ENCODE results near the gene LRP1B.

Gene LRP1B

DNA sequence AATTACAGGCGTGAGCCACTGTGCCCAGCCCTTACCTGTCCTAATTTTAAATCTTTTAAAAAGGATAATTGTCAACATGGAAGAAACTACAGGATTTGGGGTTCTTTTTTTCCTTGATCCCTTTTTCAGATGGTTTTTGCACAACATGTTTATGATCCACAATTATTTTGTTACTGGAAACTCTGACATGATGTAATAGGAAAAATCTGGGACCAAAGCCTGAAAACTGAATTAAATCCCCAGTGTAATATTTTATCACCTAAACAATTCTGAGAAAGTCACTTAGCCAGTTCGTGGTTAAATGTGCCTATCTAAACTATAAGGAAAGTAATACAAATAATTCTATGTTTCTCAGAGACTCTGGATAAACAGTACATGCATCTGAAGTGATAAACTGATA is 1649.7 kb downstream of the LRP1B start:
- H4K20me1 ChIP-seq (ENCODE audit: insufficient read depth, low read length, poor library complexity, severe bottlenecking), result no peaks in the 10 kb centered on the region
- no peaks in the 10 kb centered on the region for H3K36me3 ChIP-seq (ENCODE audit: insufficient read depth, low read length)
- no peaks in the 10 kb centered on the region for H3K9me2 ChIP-seq (replicated peaks; ENCODE audit: low read depth, low read length)
- H3K4me1 ChIP-seq (ENCODE audit: insufficient read depth, low read length, poor library complexity, severe bottlenecking), result no peaks in the 10 kb centered on the region
- no peak overlapping the region for H2AFZ ChIP-seq (ENCODE audit: low read length)
- H3K27me3 ChIP-seq (ENCODE audit: insufficient read depth, low read length, poor library complexity, severe bottlenecking), result no peaks in the 10 kb centered on the region
- H3K9me3 ChIP-seq (ENCODE audit: insufficient read depth, low read depth, low read length), result no peaks in the 10 kb centered on the region
- H3K9ac ChIP-seq (ENCODE audit: low read depth, low read length, poor library complexity, severe bottlenecking), result no peak overlapping the region
- TF ChIP-seq, protein P1, sequence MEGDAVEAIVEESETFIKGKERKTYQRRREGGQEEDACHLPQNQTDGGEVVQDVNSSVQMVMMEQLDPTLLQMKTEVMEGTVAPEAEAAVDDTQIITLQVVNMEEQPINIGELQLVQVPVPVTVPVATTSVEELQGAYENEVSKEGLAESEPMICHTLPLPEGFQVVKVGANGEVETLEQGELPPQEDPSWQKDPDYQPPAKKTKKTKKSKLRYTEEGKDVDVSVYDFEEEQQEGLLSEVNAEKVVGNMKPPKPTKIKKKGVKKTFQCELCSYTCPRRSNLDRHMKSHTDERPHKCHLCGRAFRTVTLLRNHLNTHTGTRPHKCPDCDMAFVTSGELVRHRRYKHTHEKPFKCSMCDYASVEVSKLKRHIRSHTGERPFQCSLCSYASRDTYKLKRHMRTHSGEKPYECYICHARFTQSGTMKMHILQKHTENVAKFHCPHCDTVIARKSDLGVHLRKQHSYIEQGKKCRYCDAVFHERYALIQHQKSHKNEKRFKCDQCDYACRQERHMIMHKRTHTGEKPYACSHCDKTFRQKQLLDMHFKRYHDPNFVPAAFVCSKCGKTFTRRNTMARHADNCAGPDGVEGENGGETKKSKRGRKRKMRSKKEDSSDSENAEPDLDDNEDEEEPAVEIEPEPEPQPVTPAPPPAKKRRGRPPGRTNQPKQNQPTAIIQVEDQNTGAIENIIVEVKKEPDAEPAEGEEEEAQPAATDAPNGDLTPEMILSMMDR (conservative IDR thresholded peaks at IDR 0.05; ENCODE audit: low read length), result no peak
- TF ChIP-seq EZH2phosphoT487 (IDR thresholded peaks at IDR 0.05; ENCODE audit: borderline replicate concordance), result no peak
- no peaks in the 10 kb centered on the region for H3F3A ChIP-seq (ENCODE audit: low read depth)
- H3K79me2 ChIP-seq (ENCODE audit: insufficient read depth, low read length), result no peaks in the 10 kb centered on the region
- no peak overlapping the region for H3K4me2 ChIP-seq (ENCODE audit: low read depth, low read length, poor library complexity, severe bottlenecking)
- H3K4me3 ChIP-seq (ENCODE audit: low read length, poor library complexity, severe bottlenecking), result no peak overlapping the region

DNA sequence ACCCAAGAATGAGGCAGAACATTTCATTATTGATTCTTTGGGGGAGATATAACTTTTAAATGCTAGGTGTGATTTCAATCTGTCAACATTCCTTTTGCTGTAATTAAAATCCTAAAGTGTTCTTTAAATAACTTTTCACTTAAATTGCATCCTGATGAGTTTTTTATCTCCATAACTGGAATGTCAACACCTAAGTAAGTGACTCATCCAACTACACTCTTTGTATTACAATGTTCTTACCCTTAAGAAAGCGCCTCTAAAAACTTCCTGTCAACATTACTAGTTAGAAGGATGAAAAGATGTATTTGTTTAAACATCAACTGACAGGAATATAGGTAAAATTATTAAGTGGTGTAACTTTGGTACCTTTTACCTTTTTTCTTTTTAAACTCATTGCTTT is 1657.0 kb downstream of the LRP1B start:
- Histone ChIP-seq H3F3A (ENCODE audit: low read depth) (no peaks in the 10 kb centered on the region), H2AFZ (ENCODE audit: low read length) (no peak overlapping the region), H3K9ac (ENCODE audit: low read depth, low read length, poor library complexity, severe bottlenecking) (no peak overlapping the region), H3K4me2 (ENCODE audit: low read depth, low read length, poor library complexity, severe bottlenecking) (no peak overlapping the region), H4K20me1 (ENCODE audit: insufficient read depth, low read length, poor library complexity, severe bottlenecking) (no peaks in the 10 kb centered on the region), H3K9me2 (replicated peaks; ENCODE audit: low read depth, low read length) (no peaks in the 10 kb centered on the region), H3K9me3 (ENCODE audit: insufficient read depth, low read depth, low read length) (no peaks in the 10 kb centered on the region), H3K36me3 (ENCODE audit: insufficient read depth, low read length) (no peaks in the 10 kb centered on the region), H3K4me3 (ENCODE audit: low read length, poor library complexity, severe bottlenecking) (no peak overlapping the region), H3K4me1 (ENCODE audit: insufficient read depth, low read length, poor library complexity, severe bottlenecking) (no peaks in the 10 kb centered on the region), H3K79me2 (ENCODE audit: insufficient read depth, low read length) (no peaks in the 10 kb centered on the region), H3K27me3 (ENCODE audit: insufficient read depth, low read length, poor library complexity, severe bottlenecking) (no peaks in the 10 kb centered on the region)
- TF ChIP-seq EZH2phosphoT487 (IDR thresholded peaks at IDR 0.05; ENCODE audit: borderline replicate concordance), result no peak
- TF ChIP-seq, protein P1 (conservative IDR thresholded peaks at IDR 0.05; ENCODE audit: low read length), result no peak

DNA sequence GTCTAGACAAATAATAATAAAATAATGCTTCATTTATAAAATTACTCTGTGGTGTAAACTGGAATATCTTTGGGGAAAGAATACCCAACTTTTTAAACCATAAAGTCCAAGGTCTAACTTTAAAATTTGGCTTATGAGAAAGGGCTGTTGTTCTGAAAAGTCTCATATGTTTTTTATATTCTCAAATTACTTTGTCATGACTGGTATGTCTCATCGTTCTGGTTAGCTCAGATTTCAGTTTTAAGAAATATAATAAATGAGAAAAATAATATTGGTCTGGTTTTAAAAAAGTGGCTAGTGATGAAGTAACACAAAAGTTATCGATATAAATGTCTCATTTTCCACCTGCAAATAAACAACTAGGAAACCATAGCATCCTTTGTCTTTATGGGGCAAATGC is 1658.1 kb downstream of the LRP1B start:
- Histone ChIP-seq H4K20me1 (ENCODE audit: insufficient read depth, low read length, poor library complexity, severe bottlenecking) (no peaks in the 10 kb centered on the region), H3K4me1 (ENCODE audit: insufficient read depth, low read length, poor library complexity, severe bottlenecking) (no peaks in the 10 kb centered on the region), H3K9ac (ENCODE audit: low read depth, low read length, poor library complexity, severe bottlenecking) (no peak overlapping the region), H3K4me2 (ENCODE audit: low read depth, low read length, poor library complexity, severe bottlenecking) (no peak overlapping the region), H2AFZ (ENCODE audit: low read length) (no peak overlapping the region), H3K36me3 (ENCODE audit: insufficient read depth, low read length) (no peaks in the 10 kb centered on the region), H3F3A (ENCODE audit: low read depth) (no peaks in the 10 kb centered on the region), H3K27me3 (ENCODE audit: insufficient read depth, low read length, poor library complexity, severe bottlenecking) (no peaks in the 10 kb centered on the region), H3K9me2 (replicated peaks; ENCODE audit: low read depth, low read length) (no peaks in the 10 kb centered on the region), H3K9me3 (ENCODE audit: insufficient read depth, low read depth, low read length) (no peaks in the 10 kb centered on the region), H3K79me2 (ENCODE audit: insufficient read depth, low read length) (no peaks in the 10 kb centered on the region), H3K4me3 (ENCODE audit: low read length, poor library complexity, severe bottlenecking) (no peak overlapping the region)
- no peak for TF ChIP-seq EZH2phosphoT487 (IDR thresholded peaks at IDR 0.05; ENCODE audit: borderline replicate concordance)

DNA sequence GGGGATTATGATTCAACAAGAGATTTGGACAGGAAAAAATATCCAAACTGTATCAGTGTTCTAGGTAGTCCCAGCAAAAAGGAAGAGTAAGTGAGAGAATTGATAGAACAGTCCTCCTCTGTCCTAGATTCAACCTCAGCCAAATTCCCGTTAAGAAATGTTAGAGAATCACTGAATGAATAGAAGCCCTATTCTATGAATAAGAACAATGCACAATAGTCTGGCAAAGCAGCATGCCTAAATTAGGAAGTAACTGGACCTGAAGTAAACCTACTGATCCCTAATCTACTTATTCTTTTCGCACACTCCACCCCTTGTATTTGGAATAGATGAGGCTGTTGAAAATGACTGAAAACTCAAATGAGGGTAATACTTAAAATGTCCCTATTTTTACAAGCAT is 1665.5 kb downstream of the LRP1B start:
- Histone ChIP-seq H3K9me2 (replicated peaks; ENCODE audit: low read depth, low read length) (no peaks in the 10 kb centered on the region), H3K4me2 (ENCODE audit: low read depth, low read length, poor library complexity, severe bottlenecking) (no peak overlapping the region), H3K9ac (ENCODE audit: low read depth, low read length, poor library complexity, severe bottlenecking) (no peak overlapping the region), H2AFZ (ENCODE audit: low read length) (no peak overlapping the region), H3K4me3 (ENCODE audit: low read length, poor library complexity, severe bottlenecking) (no peak overlapping the region), H3K79me2 (ENCODE audit: insufficient read depth, low read length) (no peaks in the 10 kb centered on the region), H3K4me1 (ENCODE audit: insufficient read depth, low read length, poor library complexity, severe bottlenecking) (no peaks in the 10 kb centered on the region), H3F3A (ENCODE audit: low read depth) (no peaks in the 10 kb centered on the region), H3K27me3 (ENCODE audit: insufficient read depth, low read length, poor library complexity, severe bottlenecking) (no peaks in the 10 kb centered on the region), H4K20me1 (ENCODE audit: insufficient read depth, low read length, poor library complexity, severe bottlenecking) (no peaks in the 10 kb centered on the region), H3K9me3 (ENCODE audit: insufficient read depth, low read depth, low read length) (no peaks in the 10 kb centered on the region), H3K36me3 (ENCODE audit: insufficient read depth, low read length) (no peaks in the 10 kb centered on the region)
- no peak for TF ChIP-seq EZH2phosphoT487 (IDR thresholded peaks at IDR 0.05; ENCODE audit: borderline replicate concordance)
- TF ChIP-seq, protein P1 (conservative IDR thresholded peaks at IDR 0.05; ENCODE audit: low read length), result no peak
